HG02885 (cell line): ENCODE results near the gene SMOC2.
A peak's percentile ranks its signal among the peaks of the same experiment; 100 is the strongest.

ENCODE experiments used
- ATAC-seq: cut with Tn5 transposase; IDR thresholded peaks from one replicate; pipeline ENCODE4 v1.9.1; 2021; ENCODE audit warnings: mild to moderate bottlenecking; ENCODE audit not compliant: unreplicated experiment, poor library complexity

SMOC2 gene

GRCh38 chr6:168507730-168508129, 66.7 kb downstream of the SMOC2 start:
- ATAC-seq: no peak

GRCh38 chr6:168508903-168509302, 67.9 kb downstream of the SMOC2 start:
- no peak for ATAC-seq

- ATAC-seq: no peak
These were observed 72.8 kb downstream of the SMOC2 start for GRCh38 chr6:168513766-168514165.

- no peak for ATAC-seq
These were observed 73.2 kb downstream of the SMOC2 start for GRCh38 chr6:168514216-168514615.

- no peak for ATAC-seq
These were observed 74.4 kb downstream of the SMOC2 start for GRCh38 chr6:168515376-168515775.

GRCh38 chr6:168516944-168517741, 76.2 kb downstream of the SMOC2 start:
- no peak for ATAC-seq

- no peak for ATAC-seq
These were observed 76.9 kb downstream of the SMOC2 start for GRCh38 chr6:168517742-168518347.

- no peak for ATAC-seq
These were observed 77.4 kb downstream of the SMOC2 start for GRCh38 chr6:168518348-168518745.

- ATAC-seq: no peak
These were observed 77.9 kb downstream of the SMOC2 start for GRCh38 chr6:168518867-168519266.

- ATAC-seq: no peak
These were observed 79.2 kb downstream of the SMOC2 start for GRCh38 chr6:168520233-168520632.

GRCh38 chr6:168524571-168525001, 83.6 kb downstream of the SMOC2 start:
- ATAC-seq: no peak

- ATAC-seq: no peak
These were observed 84.1 kb downstream of the SMOC2 start for GRCh38 chr6:168525114-168525513.

- no peak for ATAC-seq
These were observed 85.1 kb downstream of the SMOC2 start for GRCh38 chr6:168525926-168526630.

- ATAC-seq: no peak
These were observed 85.9 kb downstream of the SMOC2 start for GRCh38 chr6:168526841-168527281.

- no peak for ATAC-seq
These were observed 86.6 kb downstream of the SMOC2 start for GRCh38 chr6:168527451-168528210.

- peak; percentile 73 for ATAC-seq
These were observed 87.6 kb downstream of the SMOC2 start for GRCh38 chr6:168528474-168529095.

GRCh38 chr6:168529214-168529613, 88.2 kb downstream of the SMOC2 start:
- ATAC-seq: no peak

GRCh38 chr6:168530653-168531071, 89.7 kb downstream of the SMOC2 start:
- no peak for ATAC-seq

- no peak for ATAC-seq
These were observed 91.1 kb downstream of the SMOC2 start for GRCh38 chr6:168532070-168532469.

- ATAC-seq: no peak
These were observed 92.4 kb downstream of the SMOC2 start for GRCh38 chr6:168533414-168533813.
